GM20431 (cell line): ENCODE measurements around the gene NTMT1.

Experiments used
- in situ Hi-C: fragments of 300-500 bp; cut with MseI, MboI; formaldehyde crosslinking; loops from one replicate; pipeline ENCODE4 v1.15.0; 2020; ENCODE audit warnings: low sequenced_read_pairs; ENCODE audit not compliant: unreplicated experiment

The NTMT1 gene

DNA sequence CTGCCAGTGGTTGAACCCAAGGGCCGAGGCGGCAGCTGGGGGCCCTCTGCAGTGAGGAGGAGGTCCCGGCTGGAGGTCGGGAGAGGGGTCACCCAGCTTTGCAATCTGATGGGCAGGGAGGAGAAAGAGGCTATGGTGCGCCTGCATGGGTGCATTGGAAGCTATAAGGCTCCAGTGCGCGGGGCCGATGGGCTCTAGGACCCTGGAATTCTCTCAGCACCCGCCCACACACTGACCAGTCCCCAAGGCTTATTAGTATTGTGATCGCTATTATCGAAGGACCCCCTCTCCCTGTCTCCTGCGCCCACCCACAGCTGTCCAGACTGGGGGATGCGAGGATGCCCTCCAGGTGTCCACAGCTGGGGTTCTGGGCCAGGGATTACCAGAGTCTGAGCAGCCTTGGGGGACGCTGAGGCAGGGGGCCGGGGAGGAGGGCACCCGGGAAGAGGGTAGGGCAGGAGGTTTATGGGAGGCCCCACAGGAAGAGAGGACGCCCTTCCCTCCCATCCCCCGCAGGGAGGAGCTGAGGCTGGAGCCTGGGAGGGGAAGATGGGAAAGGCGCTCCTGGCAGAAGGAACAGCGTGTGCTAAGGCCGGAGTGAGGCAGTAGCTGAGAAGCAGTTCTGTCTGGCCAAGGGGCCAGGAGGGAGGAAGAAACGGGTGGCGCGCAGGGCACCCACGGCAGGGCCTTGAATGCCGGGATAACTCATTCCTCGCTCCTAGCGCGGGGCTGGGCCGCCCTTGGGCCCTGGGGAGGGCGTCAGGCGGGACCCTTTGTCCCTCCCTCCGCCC, 29.2 kb upstream of the NTMT1 start:
- in situ Hi-C loops = no loop called here

DNA sequence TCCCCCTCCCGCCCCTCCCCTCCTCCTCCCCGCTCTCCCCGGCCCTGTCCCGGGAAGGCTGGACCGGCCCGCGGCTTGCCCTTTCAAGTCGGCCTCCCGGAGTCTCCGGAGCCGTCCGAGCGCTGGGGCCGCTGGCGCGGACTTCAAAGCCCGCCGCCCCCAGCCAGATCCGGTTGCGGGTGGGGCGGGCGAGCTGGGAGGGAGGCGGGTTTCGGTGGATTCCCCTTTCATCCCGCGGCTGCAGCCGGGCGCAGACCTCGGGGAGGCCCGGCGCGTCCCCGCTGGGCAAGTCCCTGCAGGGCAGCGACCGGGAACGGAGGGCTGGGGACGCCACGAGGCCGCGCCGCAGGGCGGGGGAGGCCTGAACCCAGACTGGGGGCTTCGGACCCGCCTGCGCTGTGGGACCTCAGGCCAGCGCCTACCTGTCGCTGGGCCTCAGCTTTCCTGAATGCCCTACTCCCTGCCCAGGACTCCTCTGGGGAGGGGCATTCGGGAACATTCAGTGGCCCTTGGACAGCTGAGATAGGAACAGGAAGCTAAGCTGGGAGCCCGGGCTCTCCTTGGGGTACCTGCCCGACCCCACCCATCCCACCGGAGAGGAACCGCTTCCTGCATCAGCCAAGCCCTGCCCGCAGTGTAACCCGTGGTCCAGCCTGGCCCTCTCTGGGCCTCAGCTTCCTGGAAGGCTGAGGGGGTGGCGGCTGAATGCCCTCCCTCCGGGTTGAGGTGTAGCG, 28.4 kb upstream of the NTMT1 start:
- in situ Hi-C loops = no loop called here

- in situ Hi-C loops = no loop called here
Measured at GRCh38 chr9:129598089-129598596, 27.8 kb upstream of the NTMT1 start.

GRCh38 chr9:129601082-129601674, 24.8 kb upstream of the NTMT1 start:
- in situ Hi-C loops = no loop called here

DNA sequence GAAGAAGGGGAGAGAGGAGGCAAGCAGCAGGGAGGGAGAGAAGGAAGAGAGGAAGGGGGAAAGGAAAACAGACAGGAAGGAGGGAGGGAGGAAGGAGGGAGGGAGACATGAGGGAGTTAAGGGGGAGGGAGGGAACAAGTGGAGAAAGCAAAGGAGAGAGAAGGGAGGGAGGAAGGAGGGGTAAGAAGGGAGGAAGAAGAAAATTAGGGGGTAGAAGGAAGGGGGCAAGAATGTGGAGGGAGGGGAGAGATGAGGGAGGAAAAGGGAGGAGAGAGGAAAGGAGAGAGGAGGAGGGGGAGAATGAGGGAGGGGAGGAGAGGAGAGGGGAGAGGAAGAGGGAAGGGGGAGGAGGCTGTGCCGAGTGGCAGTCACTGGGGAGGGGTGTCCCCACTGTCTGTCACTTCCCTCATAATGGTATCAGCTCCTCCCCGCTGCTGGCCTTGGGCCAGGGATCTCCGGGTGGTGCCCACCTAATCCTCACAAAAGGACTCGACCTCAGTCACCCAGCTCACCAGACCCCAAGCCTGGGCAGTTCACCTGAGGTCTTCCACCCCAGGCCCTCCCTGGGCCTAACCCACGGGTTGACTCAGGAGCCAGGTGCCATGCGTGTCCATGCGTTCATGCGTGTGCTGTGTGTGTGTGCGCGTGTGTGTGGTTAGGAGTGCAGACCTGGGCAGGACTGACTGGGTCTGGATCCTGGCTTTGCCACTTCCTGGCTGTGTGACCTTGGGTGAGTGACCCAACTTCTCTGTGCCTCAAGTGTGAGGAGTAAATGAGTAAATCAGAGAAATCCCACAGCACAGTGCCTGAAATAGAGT, 23.2 kb upstream of the NTMT1 start:
- in situ Hi-C loops = no loop called here

DNA sequence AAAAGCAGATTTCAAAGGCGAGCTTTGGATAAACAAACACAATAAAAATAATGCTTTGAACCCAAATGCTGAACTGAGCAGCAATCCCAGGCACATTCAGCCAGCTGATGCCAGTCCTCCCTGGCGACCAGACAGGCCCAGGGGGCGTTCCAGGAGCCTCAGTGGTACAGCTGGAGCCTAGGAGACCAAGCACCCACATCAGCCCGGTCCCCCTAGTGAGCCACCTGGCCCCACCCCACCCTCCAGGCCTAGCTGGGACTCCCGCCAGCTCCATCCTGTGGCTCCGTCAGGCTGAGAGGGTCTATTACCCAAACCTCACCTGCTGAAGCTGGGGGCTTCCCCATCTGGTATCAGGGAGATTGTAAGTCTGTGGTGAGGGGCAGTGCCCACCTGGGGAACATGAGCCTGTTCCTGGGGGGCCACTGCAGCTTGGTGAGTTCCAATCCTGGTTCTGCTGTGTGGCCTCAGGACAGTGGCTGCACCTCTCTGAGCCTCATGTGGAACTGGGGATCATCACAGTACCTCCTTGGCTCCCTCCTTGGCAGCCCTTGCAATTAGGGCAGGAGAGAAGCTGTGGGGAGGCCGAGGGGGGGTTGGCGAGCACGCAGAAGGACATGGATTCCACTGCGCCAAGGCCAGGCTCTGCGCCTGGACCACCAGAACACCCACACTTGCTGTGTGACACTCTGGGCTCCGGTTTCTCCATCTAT, 21.8 kb upstream of the NTMT1 start:
- in situ Hi-C loops = no loop called here

- in situ Hi-C loops = no loop called here
Measured at GRCh38 chr9:129604766-129605163, 21.2 kb upstream of the NTMT1 start.

DNA sequence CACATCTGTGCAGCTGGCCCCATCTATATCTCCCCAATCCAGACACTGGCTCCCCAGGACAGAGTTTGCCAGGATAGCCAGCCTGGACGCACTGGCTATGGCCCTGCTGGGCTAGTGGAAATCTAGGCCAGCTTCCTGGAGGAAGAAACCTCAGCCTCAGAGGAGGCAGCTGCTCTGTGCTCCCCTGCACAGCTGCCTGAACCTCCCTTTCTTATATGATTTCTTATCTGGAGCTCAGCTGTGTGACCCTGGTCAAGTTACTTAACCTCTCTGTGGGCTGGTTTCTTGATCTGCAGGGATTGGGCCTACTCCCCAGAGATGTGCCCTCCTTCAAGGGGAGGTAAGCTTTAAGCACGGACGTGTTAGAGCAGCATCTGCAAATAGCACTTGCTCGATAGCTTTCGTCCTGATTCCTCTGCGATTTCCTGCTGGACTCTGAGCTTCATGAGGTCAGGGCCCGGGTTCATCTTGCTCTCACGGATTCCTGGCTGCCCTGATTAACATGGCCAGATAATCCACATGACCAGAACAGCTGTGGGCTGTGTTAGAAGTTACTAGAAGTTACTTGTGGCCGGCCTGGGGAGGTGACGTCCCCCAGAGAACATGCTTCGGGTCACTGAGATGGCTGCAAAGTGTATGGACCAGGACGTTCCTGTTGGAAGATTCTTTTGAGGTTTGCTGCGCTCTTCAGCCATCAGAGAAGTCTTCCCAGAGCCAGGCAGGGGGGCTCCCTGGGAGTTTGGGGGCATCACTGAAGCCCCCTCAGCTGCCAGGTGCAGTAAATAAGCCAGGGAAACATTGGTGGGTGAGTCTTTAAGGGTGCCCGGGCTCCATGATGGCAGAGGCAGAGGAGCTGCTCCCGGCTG, 19.6 kb upstream of the NTMT1 start:
- in situ Hi-C loops = no loop called here

- in situ Hi-C loops = no loop called here
Measured at GRCh38 chr9:129607027-129607387, 19.0 kb upstream of the NTMT1 start.

GRCh38 chr9:129608561-129609481, 17.1 kb upstream of the NTMT1 start:
- in situ Hi-C loops = no loop called here

DNA sequence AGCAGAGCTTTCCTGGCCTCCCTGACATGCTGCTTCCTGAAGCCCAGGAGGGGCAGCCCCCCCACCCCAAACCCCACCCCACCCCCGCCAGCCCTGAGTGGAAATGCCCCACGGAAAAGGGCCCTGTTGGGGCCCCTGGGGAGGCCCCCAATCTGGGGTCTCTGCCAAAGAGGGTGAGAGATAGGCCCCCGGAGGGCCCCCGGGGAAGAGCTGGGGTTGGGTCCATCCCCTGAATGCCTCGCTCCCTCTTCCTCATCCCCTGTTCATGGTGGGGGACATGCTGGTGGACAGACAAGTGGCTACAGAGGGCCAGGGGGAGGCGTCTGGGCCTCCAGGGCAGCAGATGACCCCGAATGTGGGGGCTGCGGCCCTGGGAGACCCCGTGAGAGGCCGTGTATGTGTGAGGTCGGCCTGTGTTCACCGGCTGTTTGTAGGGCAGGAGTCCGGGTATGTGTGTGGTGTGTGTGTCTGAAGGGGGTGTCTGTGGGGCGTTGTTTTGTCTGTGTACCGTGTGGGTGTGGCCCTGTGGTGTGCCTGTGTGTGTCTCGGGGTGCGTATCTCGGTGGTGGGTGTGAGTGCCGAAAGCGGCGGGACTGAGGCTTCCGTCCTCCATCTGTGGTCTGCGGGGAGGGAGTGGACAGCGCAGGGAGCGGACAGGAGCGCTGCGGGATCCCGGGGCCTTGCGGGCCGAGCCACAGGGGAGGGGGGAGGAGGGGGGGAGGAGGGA, 16.3 kb upstream of the NTMT1 start:
- in situ Hi-C loops = loop anchor here (10.0 kb wide), 1 partner anchor 475 kb away; no protein-coding TSS in a partner anchor

DNA sequence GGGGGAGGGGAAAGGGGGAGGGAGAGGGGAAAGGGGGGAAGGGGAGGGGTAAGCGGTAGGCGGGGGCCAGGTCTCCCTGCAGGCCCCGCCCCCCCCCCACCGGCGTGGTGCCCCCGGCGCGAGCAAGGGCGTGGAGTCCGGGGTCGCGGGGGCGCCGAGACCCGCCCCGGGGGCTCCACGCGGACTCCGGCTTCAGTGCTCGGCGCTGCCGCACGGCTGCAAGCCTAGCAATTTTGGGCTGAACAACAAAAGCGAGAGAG, 15.8 kb upstream of the NTMT1 start:
- in situ Hi-C loops = loop anchor here (10.0 kb wide), 1 partner anchor 475 kb away; no protein-coding TSS in a partner anchor

- in situ Hi-C loops = loop anchor here (10.0 kb wide), 1 partner anchor 476 kb away; no protein-coding TSS in a partner anchor
Measured at GRCh38 chr9:129610473-129611306, 15.3 kb upstream of the NTMT1 start.

- in situ Hi-C loops = loop anchor here (10.0 kb wide), 1 partner anchor 477 kb away; no protein-coding TSS in a partner anchor
Measured at GRCh38 chr9:129611307-129611800, 14.6 kb upstream of the NTMT1 start.

DNA sequence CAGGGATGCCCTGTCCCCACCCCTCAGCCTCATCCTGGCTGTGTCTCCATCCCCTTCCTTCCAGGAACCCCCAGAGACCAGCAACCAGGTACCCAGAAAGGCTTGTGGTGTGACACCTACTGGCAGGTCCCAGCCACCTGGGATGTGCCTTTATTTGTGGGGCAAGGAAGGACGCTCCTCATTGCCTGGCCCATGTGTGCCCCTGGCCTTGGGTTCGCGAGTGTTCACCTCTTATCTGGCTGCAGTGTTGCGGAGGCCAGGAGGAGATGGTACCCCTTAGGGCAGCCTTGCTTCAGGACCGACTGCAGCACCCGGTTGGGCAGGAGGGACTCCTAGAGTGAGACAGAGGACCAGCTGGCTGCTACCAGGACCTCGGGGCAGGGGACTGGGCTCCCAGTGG, 13.8 kb upstream of the NTMT1 start:
- in situ Hi-C loops = loop anchor here (10.0 kb wide), 1 partner anchor 477 kb away; no protein-coding TSS in a partner anchor
